Esophagus squamous epithelium (tissue), 4 donors: Measurements from ENCODE around the gene ZSWIM6.

ENCODE experiments used
- POLR2A ChIP-seq, 4 donors: fragments of 450-650 bp; IDR thresholded peaks; one replicate each; pipeline ENCODE4 v1.6.1; 2017; ENCODE audit warnings: antibody characterized with exemption in 4 of 4, mild to moderate bottlenecking in 4 of 4, moderate library complexity in 3 of 4
- TF ChIP-seq, protein P1 (sequence below), 6 experiments: fragments of 450-650 bp in 4 of 6; fragments of 200-600 bp in 2 of 6; sonication (generic) in 2 of 6; IDR thresholded peaks; one replicate each; pipeline ENCODE4 v1.5.1; 2016 to 2019; ENCODE audit warnings: antibody characterized with exemption in 6 of 6, mild to moderate bottlenecking in 4 of 6, moderate library complexity in 4 of 6

DNA sequence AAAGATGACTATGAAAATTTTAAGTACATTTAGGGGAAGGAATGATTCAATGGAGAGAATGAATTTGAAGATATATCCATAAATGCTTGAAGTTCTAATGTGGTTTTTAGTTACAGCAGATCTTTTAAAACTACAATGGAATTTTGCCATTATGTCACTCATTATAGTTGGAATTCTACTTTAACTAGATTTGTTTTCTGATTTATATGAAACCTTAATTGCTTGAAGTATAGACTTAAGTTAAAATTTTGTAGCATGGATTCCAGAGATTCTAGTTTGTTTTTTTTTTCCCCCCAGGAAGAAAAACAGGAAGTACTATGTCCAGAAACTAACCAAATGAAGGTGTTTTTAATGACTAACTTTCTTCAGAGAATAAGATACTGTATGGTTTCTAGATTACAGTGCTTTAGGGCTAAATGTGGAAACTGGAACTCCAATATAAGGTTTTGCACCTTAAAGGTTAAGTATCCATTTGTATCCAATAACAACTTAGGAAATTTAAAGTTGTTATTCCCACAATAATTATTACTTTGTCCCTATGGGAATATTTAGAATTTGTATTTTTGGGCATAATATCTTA is 70.3 kb downstream of the ZSWIM6 start:
- TF ChIP-seq, protein P1, sequence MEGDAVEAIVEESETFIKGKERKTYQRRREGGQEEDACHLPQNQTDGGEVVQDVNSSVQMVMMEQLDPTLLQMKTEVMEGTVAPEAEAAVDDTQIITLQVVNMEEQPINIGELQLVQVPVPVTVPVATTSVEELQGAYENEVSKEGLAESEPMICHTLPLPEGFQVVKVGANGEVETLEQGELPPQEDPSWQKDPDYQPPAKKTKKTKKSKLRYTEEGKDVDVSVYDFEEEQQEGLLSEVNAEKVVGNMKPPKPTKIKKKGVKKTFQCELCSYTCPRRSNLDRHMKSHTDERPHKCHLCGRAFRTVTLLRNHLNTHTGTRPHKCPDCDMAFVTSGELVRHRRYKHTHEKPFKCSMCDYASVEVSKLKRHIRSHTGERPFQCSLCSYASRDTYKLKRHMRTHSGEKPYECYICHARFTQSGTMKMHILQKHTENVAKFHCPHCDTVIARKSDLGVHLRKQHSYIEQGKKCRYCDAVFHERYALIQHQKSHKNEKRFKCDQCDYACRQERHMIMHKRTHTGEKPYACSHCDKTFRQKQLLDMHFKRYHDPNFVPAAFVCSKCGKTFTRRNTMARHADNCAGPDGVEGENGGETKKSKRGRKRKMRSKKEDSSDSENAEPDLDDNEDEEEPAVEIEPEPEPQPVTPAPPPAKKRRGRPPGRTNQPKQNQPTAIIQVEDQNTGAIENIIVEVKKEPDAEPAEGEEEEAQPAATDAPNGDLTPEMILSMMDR (IDR thresholded peaks at IDR 0.05), result no peak
- TF ChIP-seq POLR2A (IDR thresholded peaks at IDR 0.05), result no peak
